Measurements from ENCODE around the gene PORCN. TPM values are rescaled to one million over a fixed set of nuclear protein-coding genes. Genes with fewer than 3 reads are reported as not detected.
"Not testable (repeated sequence)": the region's sequence is repeated elsewhere in the genome, so short reads cannot be mapped to it uniquely, and the experiment has no call there.

The PORCN gene
- total RNA-seq, 1 experiment from 2014 or later, result 12.9 TPM

GRCh38 chrX:48516987-48517386, 8.2 kb downstream of the PORCN start:
- POLR2A ChIA-PET, result no interaction called here
- Histone ChIP-seq H3K9me3 (ENCODE audit: control insufficient read depth in 1 of 2, insufficient read depth in 1 of 2, low read depth in 1 of 2, low read length in 2 of 2) (no peaks in the 10 kb centered on the region), H3K9ac (ENCODE audit: low read length) (no peak overlapping the region), H3K9me2 (ENCODE audit: insufficient read depth) (no peaks in the 10 kb centered on the region), H3K4me2 (ENCODE audit: low read length) (no peak overlapping the region), H3K4me1 (ENCODE audit: control insufficient read depth in 1 of 2, insufficient read depth in 2 of 2, low read length in 2 of 2) (peaks cover 3 to 10% of the 10 kb centered on the region in 2 experiments; a peak in 3 of 4 replicates), H2AFZ (ENCODE audit: low read depth, low read length, poor library complexity, severe bottlenecking) (no peak overlapping the region), H4K20me1 (ENCODE audit: insufficient read depth) (no peaks in the 10 kb centered on the region), H3K27ac (ENCODE audit: low read depth, low read length) (no peak overlapping the region), H3K79me2 (ENCODE audit: insufficient read depth, low read length) (peaks cover under 1% of the 10 kb centered on the region), H3K36me3 (ENCODE audit: control insufficient read depth in 1 of 2, insufficient read depth in 2 of 2, low read length in 2 of 2) (no peaks in the 10 kb centered on the region), H3K27me3 (ENCODE audit: insufficient read depth, low read length) (no peaks in the 10 kb centered on the region), H3K4me3 (replicated peaks in 1 of 2; ENCODE audit: low read depth in 1 of 2, low read length in 2 of 2) (no peak overlapping the region)
- CTCF ChIA-PET, result no interaction called here
- TF ChIP-seq YY1 (IDR thresholded peaks at IDR 0.05; ENCODE audit: extremely low read depth, insufficient replicate concordance, low read depth, low read length) (no peak), SP1 (IDR thresholded peaks at IDR 0.05; ENCODE audit: low read depth) (no peak), RAD21 (IDR thresholded peaks at IDR 0.05; ENCODE audit: low read depth) (no peak), POLR2A (IDR thresholded peaks at IDR 0.05; ENCODE audit: borderline replicate concordance, extremely low read depth, insufficient read depth, insufficient read length) (no peak), EGR1 (IDR thresholded peaks at IDR 0.05; ENCODE audit: low read depth) (no peak)
- TF ChIP-seq, protein P1, sequence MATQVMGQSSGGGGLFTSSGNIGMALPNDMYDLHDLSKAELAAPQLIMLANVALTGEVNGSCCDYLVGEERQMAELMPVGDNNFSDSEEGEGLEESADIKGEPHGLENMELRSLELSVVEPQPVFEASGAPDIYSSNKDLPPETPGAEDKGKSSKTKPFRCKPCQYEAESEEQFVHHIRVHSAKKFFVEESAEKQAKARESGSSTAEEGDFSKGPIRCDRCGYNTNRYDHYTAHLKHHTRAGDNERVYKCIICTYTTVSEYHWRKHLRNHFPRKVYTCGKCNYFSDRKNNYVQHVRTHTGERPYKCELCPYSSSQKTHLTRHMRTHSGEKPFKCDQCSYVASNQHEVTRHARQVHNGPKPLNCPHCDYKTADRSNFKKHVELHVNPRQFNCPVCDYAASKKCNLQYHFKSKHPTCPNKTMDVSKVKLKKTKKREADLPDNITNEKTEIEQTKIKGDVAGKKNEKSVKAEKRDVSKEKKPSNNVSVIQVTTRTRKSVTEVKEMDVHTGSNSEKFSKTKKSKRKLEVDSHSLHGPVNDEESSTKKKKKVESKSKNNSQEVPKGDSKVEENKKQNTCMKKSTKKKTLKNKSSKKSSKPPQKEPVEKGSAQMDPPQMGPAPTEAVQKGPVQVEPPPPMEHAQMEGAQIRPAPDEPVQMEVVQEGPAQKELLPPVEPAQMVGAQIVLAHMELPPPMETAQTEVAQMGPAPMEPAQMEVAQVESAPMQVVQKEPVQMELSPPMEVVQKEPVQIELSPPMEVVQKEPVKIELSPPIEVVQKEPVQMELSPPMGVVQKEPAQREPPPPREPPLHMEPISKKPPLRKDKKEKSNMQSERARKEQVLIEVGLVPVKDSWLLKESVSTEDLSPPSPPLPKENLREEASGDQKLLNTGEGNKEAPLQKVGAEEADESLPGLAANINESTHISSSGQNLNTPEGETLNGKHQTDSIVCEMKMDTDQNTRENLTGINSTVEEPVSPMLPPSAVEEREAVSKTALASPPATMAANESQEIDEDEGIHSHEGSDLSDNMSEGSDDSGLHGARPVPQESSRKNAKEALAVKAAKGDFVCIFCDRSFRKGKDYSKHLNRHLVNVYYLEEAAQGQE (IDR thresholded peaks at IDR 0.05; ENCODE audit: low read depth), result no peak
- TF ChIP-seq, protein P2, sequence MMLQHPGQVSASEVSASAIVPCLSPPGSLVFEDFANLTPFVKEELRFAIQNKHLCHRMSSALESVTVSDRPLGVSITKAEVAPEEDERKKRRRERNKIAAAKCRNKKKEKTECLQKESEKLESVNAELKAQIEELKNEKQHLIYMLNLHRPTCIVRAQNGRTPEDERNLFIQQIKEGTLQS (IDR thresholded peaks at IDR 0.05), result no peak
- TF ChIP-seq, protein P3, sequence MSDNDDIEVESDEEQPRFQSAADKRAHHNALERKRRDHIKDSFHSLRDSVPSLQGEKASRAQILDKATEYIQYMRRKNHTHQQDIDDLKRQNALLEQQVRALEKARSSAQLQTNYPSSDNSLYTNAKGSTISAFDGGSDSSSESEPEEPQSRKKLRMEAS (IDR thresholded peaks at IDR 0.05), result no peak
- no peak for ATAC-seq
- RAD21 ChIA-PET (ENCODE audit: low non-redundant PET in 1 of 2, low total read pairs in 2 of 2, uncharacterized antibody in 2 of 2, unreplicated experiment in 2 of 2), result no interaction called here
- no peak for DNase-seq (ENCODE audit: low read depth, low spot score)
- intact Hi-C loops (cut with micrococcal nuclease), result no loop called here
- no TSS peak for BruUV-seq (replicated peaks)

- H3K4me1 ChIP-seq (ENCODE audit: control insufficient read depth in 1 of 2, insufficient read depth in 2 of 2, low read length in 2 of 2); H3K9me3 ChIP-seq (ENCODE audit: control insufficient read depth in 1 of 2, insufficient read depth in 1 of 2, low read depth in 1 of 2, low read length in 2 of 2); H4K20me1 ChIP-seq (ENCODE audit: insufficient read depth); DNase-seq (ENCODE audit: low read depth, low spot score); ATAC-seq; POLR2A ChIA-PET; H3K27ac ChIP-seq (ENCODE audit: low read depth, low read length); H3K9ac ChIP-seq (ENCODE audit: low read length); BruUV-seq (replicated peaks); H2AFZ ChIP-seq (ENCODE audit: low read depth, low read length, poor library complexity, severe bottlenecking); H3K4me3 ChIP-seq (replicated peaks in 1 of 2; ENCODE audit: low read depth in 1 of 2, low read length in 2 of 2); H3K9me2 ChIP-seq (ENCODE audit: insufficient read depth); H3K4me2 ChIP-seq (ENCODE audit: low read length); CTCF ChIA-PET; intact Hi-C loops (cut with micrococcal nuclease); H3K27me3 ChIP-seq (ENCODE audit: insufficient read depth, low read length); H3K36me3 ChIP-seq (ENCODE audit: control insufficient read depth in 1 of 2, insufficient read depth in 2 of 2, low read length in 2 of 2): not testable (repeated sequence)
- RAD21 ChIA-PET (ENCODE audit: low non-redundant PET in 1 of 2, low total read pairs in 2 of 2, uncharacterized antibody in 2 of 2, unreplicated experiment in 2 of 2), result interaction anchor here in 1 of 2 experiments (0.6 kb wide), 1 partner anchor 9 kb away, joined by 4 read pairs; no protein-coding TSS in a partner anchor
- peaks cover 12% of the 10 kb centered on the region for H3K79me2 ChIP-seq (ENCODE audit: insufficient read depth, low read length)
These were observed 10.7 kb downstream of the PORCN start for GRCh38 chrX:48519481-48519880.
